Caco-2 (cell line): ENCODE data around the gene FRMD4A. TPM values are rescaled to one million over a fixed set of nuclear protein-coding genes. Genes with fewer than 3 reads are reported as not detected.
A peak's percentile ranks its signal among the peaks of the same experiment; 100 is the strongest.

Experiments
- BruUV-seq: library from RNA; stranded (reverse); fragments of 400-500 nt; replicated peaks from 2 replicates; lab custom pipeline; 2021; lab: Mats Ljungman, UMichigan
- CTCF ChIA-PET: fragments of 300-600 bp; sonication (Branson Sonifier 250); formaldehyde crosslinking; loops from one replicate; lab custom pipeline; 2022; ENCODE audit warnings: antibody characterized with exemption; lab: Charles Lee
- POLR2A ChIA-PET: fragments of 300-600 bp; sonication (Branson Sonifier 250); formaldehyde crosslinking; loops from one replicate; lab custom pipeline; 2022; ENCODE audit warnings: antibody characterized with exemption; lab: Charles Lee
- DNase-seq, 2 experiments: peaks; one replicate each; pipeline versions ENCODE4 v3.0.0 to v3.0.0-alpha.2; 2020 to 2022
- H3K27me3 ChIP-seq: replicated peaks from 2 replicates; pipeline ENCODE4 v1.6.0; 2011; ENCODE audit warnings: low read length; ENCODE audit not compliant: control insufficient read depth, insufficient read depth
- H3K36me3 ChIP-seq: 2 replicates; pipeline ENCODE4 v1.5.1; 2011; ENCODE audit warnings: low read length; ENCODE audit not compliant: control insufficient read depth, insufficient read depth
- H3K4me1 ChIP-seq: fragments of 250-450 bp; sonication (Bioruptor Pico); 2 replicates; pipeline ENCODE4 v1.5.1; 2020; ENCODE audit warnings: mild to moderate bottlenecking
- H3K4me3 ChIP-seq: 2 replicates; pipeline ENCODE4 v1.5.1; 2011; ENCODE audit warnings: low read depth, mild to moderate bottlenecking, control low read depth, low read length
- H3K9me3 ChIP-seq: fragments of 250-450 bp; sonication (Bioruptor Pico); 2 replicates; pipeline ENCODE4 v1.5.1; 2020; ENCODE audit warnings: mild to moderate bottlenecking, moderate library complexity
- H3K27ac Mint-ChIP-seq: one replicate; pipeline ENCODE4 v1.8.0; 2022; ENCODE audit warnings: mixed read lengths; ENCODE audit not compliant: unreplicated experiment
- H3K27me3 Mint-ChIP-seq: one replicate; pipeline ENCODE4 v1.8.0; 2022; ENCODE audit warnings: mixed read lengths; ENCODE audit not compliant: insufficient read depth, unreplicated experiment
- H3K36me3 Mint-ChIP-seq: one replicate; pipeline ENCODE4 v1.8.0; 2022; ENCODE audit warnings: mild to moderate bottlenecking, mixed read lengths; ENCODE audit not compliant: insufficient read depth, unreplicated experiment
- H3K4me1 Mint-ChIP-seq: one replicate; pipeline ENCODE4 v1.8.0; 2022; ENCODE audit warnings: low read depth, mixed read lengths; ENCODE audit not compliant: unreplicated experiment
- H3K4me3 Mint-ChIP-seq: one replicate; pipeline ENCODE4 v1.8.0; 2022; ENCODE audit warnings: mild to moderate bottlenecking, moderate library complexity, mixed read lengths; ENCODE audit not compliant: unreplicated experiment
- H3K9me3 Mint-ChIP-seq: one replicate; pipeline ENCODE4 v1.8.0; 2022; ENCODE audit warnings: mixed read lengths; ENCODE audit not compliant: unreplicated experiment
- CTCF ChIP-seq, 2 experiments: fragments of 200-600 bp in 1 of 2; IDR thresholded peaks; 1 replicate in 1 of 2; 2 replicates in 1 of 2; pipeline versions ENCODE4 v1.5.1 to v1.8.0; 2011 to 2022; ENCODE audit warnings: antibody characterized with exemption in 1 of 2, control low read depth in 1 of 2, inconsistent platforms in 1 of 2, low read depth in 1 of 2, low read length in 1 of 2, mild to moderate bottlenecking in 1 of 2, moderate library complexity in 1 of 2; ENCODE audit not compliant: insufficient read depth in 1 of 2, severe bottlenecking in 1 of 2, unreplicated experiment in 1 of 2
- intact Hi-C: fragments of 100-400 bp; cut with micrococcal nuclease; formaldehyde crosslinking; loops from one replicate; pipeline ENCODE4 v1.10.0; 2022; ENCODE audit not compliant: unreplicated experiment
- total RNA-seq: library from RNA; stranded (reverse); gene quantifications from 2 replicates; pipeline ENCODE4 v1.2.3, GENCODE V29; 2022

The FRMD4A gene
- total RNA-seq, 1 experiment from 2014 or later, result 52.1 TPM

GRCh38 chr10:13686331-13686752, 644.4 kb downstream of the FRMD4A start:
- Histone ChIP-seq H3K9me3 (no peaks in the 10 kb centered on the region), H3K27me3 (no peaks in the 10 kb centered on the region), H3K4me3 (no peak overlapping the region), H3K36me3 (peaks cover 6% of the 10 kb centered on the region; the same call in 1 of the 2 replicates), H3K4me1 (peaks cover 23% of the 10 kb centered on the region)
- TF ChIP-seq CTCF (IDR thresholded peaks at IDR 0.05; ENCODE audit: insufficient read depth in 1 of 2, low read depth in 1 of 2, low read length in 1 of 2, severe bottlenecking in 1 of 2, unreplicated experiment in 1 of 2), result no peak
- ChIA-PET POLR2A (no interaction called here), CTCF (interaction anchor here (1.1 kb wide), 1 partner anchor 20 kb away, joined by 3 read pairs; no protein-coding TSS in a partner anchor)
- DNase-seq, result no peak
- Mint-ChIP-seq H3K9me3 (no peaks in the 10 kb centered on the region), H3K4me1 (peaks cover 22% of the 10 kb centered on the region), H3K36me3 (peaks cover 69% of the 10 kb centered on the region), H3K27me3 (no peaks in the 10 kb centered on the region), H3K27ac (no peak overlapping the region), H3K4me3 (no peak overlapping the region)
- intact Hi-C loops, result no loop called here
- no TSS peak for BruUV-seq

- Mint-ChIP-seq H3K27ac (no peak overlapping the region), H3K27me3 (no peaks in the 10 kb centered on the region), H3K9me3 (no peaks in the 10 kb centered on the region), H3K4me3 (no peak overlapping the region), H3K4me1 (peaks cover 26% of the 10 kb centered on the region), H3K36me3 (peaks cover 69% of the 10 kb centered on the region)
- no peak overlapping the region for H3K4me3 ChIP-seq
- H3K36me3 ChIP-seq, result peaks cover 6% of the 10 kb centered on the region; the same call in 1 of the 2 replicates
- H3K27me3 ChIP-seq, result no peaks in the 10 kb centered on the region
- TF ChIP-seq CTCF (IDR thresholded peaks at IDR 0.05; ENCODE audit: insufficient read depth in 1 of 2, low read depth in 1 of 2, low read length in 1 of 2, severe bottlenecking in 1 of 2, unreplicated experiment in 1 of 2), result no peak
- intact Hi-C loops, result no loop called here
- DNase-seq, result no peak
- POLR2A ChIA-PET, result no interaction called here
- CTCF ChIA-PET, result interaction anchor here (1.1 kb wide), 1 partner anchor 21 kb away, joined by 3 read pairs; no protein-coding TSS in a partner anchor
- no TSS peak for BruUV-seq
- no peaks in the 10 kb centered on the region for H3K9me3 ChIP-seq
- peaks cover 25% of the 10 kb centered on the region for H3K4me1 ChIP-seq
Measured at GRCh38 chr10:13685885-13686284, 644.8 kb downstream of the FRMD4A start.

GRCh38 chr10:13684806-13685482, 645.8 kb downstream of the FRMD4A start:
- intact Hi-C loops, result no loop called here

More at GRCh38 chr10:13684806-13685482, 645.8 kb downstream of the FRMD4A start:
- Histone ChIP-seq H3K4me3 (no peak overlapping the region), H3K27me3 (no peaks in the 10 kb centered on the region), H3K4me1 (peaks cover 18% of the 10 kb centered on the region), H3K36me3 (peaks cover 6% of the 10 kb centered on the region; the same call in 1 of the 2 replicates), H3K9me3 (no peaks in the 10 kb centered on the region)
- BruUV-seq, result no TSS peak
- Mint-ChIP-seq H3K4me3 (no peak overlapping the region), H3K36me3 (peaks cover 62% of the 10 kb centered on the region), H3K4me1 (peaks cover 18% of the 10 kb centered on the region), H3K27me3 (no peaks in the 10 kb centered on the region), H3K9me3 (no peaks in the 10 kb centered on the region), H3K27ac (peak overlapping the region; percentile 58)
- no peak for TF ChIP-seq CTCF (IDR thresholded peaks at IDR 0.05; ENCODE audit: insufficient read depth in 1 of 2, low read depth in 1 of 2, low read length in 1 of 2, severe bottlenecking in 1 of 2, unreplicated experiment in 1 of 2)
- ChIA-PET CTCF (no interaction called here), POLR2A (no interaction called here)
- DNase-seq, result no peak
